Bronchial epithelial cell (primary cell): ENCODE data around the gene S100P. TPM values are rescaled to one million over a fixed set of nuclear protein-coding genes. Genes with fewer than 3 reads are reported as not detected.

Experiments
- DNase-seq: peaks from one replicate; pipeline ENCODE4 v3.0.0-alpha.2; 2010; ENCODE audit warnings: low read depth
- FAIRE-seq: peaks from 2 replicates; lab custom pipeline; 2011; peaks lifted over from hg19 to GRCh38; lab: Jason Lieb, UNC
- H3K27me3 ChIP-seq: 2 replicates; pipeline ENCODE4 v1.5.1; 2011; ENCODE audit warnings: low read length; ENCODE audit not compliant: control insufficient read depth, insufficient read depth
- H3K36me3 ChIP-seq: 2 replicates; pipeline ENCODE4 v1.5.1; 2011; ENCODE audit warnings: low read length; ENCODE audit not compliant: control insufficient read depth, insufficient read depth
- H3K4me3 ChIP-seq: 2 replicates; pipeline ENCODE4 v1.5.1; 2011; ENCODE audit warnings: mild to moderate bottlenecking, low read depth, low read length, control low read depth
- total RNA-seq: library from RNA; depleted of rRNA; stranded (reverse); fragments of >200 nt; gene quantifications from 2 replicates; pipeline ENCODE4 v1.2.1, GENCODE V29; 2014
- TF ChIP-seq, protein P1 (sequence below): IDR thresholded peaks from 2 replicates; pipeline ENCODE4 v1.5.1; 2011; ENCODE audit warnings: mild to moderate bottlenecking, moderate library complexity, low read length, control low read depth, inconsistent platforms; ENCODE audit not compliant: insufficient read depth, severe bottlenecking

The S100P gene
- total RNA-seq, 1 donor from 2014 or later = 641 TPM

DNA sequence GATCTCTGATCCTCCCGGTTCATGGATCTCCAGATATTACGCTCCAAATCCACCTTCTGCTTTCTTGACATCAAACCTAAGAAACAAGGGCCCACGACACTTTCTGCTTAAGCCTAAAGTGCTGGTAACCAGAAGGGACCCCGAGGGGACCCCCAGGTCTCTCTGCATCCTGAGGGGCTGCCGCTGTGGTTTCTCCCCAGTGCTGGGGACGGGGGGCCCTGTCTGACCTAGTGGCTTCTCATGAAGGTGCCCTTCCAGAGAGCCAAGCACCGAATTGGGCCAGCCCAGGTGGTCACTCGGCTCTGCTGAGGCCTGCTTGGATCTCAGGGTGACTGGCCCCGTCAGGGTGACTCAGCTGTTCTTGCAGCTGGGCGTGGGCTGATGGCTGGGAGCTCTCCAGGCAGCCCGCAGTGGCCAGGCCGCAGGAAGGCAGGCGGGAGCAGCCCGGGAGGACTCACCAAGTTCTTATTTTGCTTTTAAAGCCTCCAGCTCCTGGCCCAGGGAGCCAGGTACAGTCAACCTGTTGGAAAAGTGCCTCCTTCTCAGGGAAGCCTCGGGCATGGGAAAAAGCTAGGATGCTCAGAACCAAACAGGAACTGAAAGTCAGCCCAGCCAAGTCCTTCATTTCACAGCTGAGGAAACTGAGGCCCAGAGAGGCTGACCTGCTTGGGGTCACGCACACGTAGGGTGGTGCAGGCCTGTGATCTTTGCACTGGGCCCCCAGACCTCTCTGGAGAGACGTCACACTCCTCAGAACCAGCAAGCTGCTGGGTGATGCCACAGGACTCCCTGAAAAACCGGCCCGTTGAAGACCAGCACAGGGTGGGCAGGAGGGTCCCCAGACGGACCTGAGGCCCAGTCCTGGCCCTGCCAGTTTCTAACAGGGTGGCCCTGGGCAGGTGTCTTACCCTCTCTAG is 39.0 kb downstream of the S100P start:
- peak; percentile 82 for DNase-seq
- no peak overlapping the region for H3K4me3 ChIP-seq
- no peaks in the 10 kb centered on the region for H3K36me3 ChIP-seq
- no peak for FAIRE-seq
- no peaks in the 10 kb centered on the region for H3K27me3 ChIP-seq
- TF ChIP-seq, protein P1, sequence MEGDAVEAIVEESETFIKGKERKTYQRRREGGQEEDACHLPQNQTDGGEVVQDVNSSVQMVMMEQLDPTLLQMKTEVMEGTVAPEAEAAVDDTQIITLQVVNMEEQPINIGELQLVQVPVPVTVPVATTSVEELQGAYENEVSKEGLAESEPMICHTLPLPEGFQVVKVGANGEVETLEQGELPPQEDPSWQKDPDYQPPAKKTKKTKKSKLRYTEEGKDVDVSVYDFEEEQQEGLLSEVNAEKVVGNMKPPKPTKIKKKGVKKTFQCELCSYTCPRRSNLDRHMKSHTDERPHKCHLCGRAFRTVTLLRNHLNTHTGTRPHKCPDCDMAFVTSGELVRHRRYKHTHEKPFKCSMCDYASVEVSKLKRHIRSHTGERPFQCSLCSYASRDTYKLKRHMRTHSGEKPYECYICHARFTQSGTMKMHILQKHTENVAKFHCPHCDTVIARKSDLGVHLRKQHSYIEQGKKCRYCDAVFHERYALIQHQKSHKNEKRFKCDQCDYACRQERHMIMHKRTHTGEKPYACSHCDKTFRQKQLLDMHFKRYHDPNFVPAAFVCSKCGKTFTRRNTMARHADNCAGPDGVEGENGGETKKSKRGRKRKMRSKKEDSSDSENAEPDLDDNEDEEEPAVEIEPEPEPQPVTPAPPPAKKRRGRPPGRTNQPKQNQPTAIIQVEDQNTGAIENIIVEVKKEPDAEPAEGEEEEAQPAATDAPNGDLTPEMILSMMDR = no peak

DNA sequence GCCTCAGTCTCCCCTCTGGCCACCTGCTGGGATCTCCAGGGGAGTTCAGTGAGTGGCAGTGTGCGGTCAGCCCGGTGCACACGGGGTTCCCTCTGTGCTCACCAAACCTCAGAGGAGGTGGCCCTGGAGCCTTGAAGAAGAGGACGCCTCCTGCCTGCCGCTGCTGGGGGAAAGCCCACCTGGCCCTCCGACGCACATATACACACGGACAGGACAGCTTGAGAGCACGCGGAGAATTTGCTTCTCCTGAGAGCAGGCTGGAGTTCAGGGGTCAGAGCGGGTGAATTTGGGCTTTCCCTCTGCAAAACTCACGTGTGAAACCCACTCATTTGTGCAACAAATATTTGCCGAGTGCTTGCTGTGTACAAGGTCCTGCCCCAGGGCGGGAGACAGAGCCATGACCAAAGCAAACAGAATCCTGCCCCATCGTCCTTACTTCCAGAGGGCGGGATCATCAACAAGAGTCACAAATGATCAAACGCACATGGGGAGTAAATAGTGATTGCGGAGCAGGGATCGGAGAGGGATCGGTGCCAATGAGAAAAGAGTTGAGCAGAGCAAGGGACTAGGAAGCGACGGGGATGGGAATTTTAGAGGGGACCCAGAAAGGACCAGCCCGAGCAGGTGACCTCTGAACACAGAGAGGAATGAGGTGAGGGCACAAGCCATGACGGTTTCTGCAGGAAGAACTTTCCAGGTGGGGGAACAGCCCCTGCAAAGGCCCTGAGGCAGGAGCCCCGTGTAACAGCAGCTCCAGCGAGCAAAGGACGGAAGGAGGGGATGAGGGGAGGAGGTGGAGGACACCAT is 39.9 kb downstream of the S100P start:
- Histone ChIP-seq H3K4me3 (no peak overlapping the region), H3K36me3 (no peaks in the 10 kb centered on the region), H3K27me3 (no peaks in the 10 kb centered on the region)
- no peak for FAIRE-seq
- DNase-seq = no peak
- TF ChIP-seq, protein P1 = no peak

DNA sequence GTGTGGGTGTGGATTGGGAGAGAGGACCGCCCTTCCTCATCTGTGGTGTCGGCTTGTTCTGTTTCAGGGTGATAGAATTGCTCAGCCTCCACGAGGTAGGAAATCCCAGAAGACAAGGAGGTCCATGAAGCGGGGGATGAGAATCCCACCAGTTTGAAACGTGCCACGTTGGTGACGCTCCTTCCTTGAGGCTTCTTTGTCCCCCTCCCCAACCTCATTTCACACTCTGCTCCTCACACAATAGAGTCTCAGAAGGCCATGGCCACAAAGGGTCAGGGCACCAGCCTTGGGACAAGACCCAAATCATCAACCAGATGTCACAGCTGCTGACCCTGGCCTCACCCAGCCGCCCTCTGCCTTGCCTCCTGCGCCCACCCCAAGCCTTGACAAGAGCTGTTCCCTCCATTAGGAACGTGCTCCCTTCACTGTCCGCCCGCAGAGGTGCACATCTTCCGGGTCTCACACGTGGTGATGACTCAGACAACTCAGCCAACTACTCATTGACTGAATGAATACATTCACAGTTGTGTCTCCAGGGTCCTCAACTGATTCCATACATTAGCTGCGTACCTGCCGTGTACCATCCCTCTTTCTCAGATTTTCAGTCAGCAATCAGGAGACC is 40.6 kb downstream of the S100P start:
- FAIRE-seq (no peak), DNase-seq (no peak)
- TF ChIP-seq, protein P1 = no peak
- Histone ChIP-seq H3K27me3 (no peaks in the 10 kb centered on the region), H3K36me3 (no peaks in the 10 kb centered on the region), H3K4me3 (no peak overlapping the region)

DNA sequence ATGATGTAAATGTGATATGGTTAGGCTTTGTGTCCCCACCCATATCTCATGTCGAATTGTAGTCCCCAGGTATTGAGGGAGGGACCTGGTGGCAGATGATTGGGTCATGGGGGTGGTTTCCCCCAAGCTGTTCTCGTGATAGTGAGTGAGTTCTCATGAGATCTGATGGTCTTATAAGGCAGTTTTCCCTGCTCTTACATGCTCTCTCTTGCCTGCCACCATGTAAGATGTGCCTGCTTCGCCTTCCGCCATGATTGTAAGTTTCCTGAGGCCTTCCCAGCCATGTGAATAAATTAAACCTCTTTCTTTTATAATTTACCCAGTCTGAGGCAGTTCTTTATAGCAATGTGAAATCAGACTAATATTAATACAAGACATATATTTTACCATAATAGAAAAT is 46.2 kb downstream of the S100P start:
- DNase-seq = no peak
- FAIRE-seq = no peak
- TF ChIP-seq, protein P1 = no peak
- no peaks in the 10 kb centered on the region for H3K27me3 ChIP-seq
- H3K4me3 ChIP-seq = no peak overlapping the region
- no peaks in the 10 kb centered on the region for H3K36me3 ChIP-seq

DNA sequence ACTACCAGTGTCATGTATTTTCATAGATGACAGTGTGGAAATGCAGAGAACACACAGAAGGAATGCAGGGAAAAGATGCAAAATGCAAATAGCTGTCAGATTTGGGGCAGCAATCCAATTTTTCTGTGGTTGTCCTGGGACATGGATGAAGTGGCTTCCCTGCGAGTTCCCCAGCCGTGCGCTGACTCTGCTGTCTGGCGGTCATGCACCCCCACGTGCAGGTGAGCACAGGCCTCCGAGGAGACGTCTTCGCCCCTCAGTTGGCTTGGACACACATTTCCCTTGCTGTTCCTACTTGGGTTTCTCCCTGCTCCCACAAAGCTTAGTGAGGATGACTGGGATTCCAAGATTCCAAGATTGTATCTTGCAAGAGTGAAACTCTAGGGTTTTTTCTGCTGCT is 46.7 kb downstream of the S100P start:
- no peak for FAIRE-seq

More for the DNA sequence above, 46.7 kb downstream of the S100P start:
- no peak overlapping the region for H3K4me3 ChIP-seq
- no peaks in the 10 kb centered on the region for H3K27me3 ChIP-seq
- no peaks in the 10 kb centered on the region for H3K36me3 ChIP-seq
- TF ChIP-seq, protein P1 = no peak
- DNase-seq = no peak
